OCI-M1 (cell line): Measurements from ENCODE around the gene TXNDC16.
A peak's percentile ranks its signal among the peaks of the same experiment; 100 is the strongest.
"Not testable (repeated sequence)": the region's sequence is repeated elsewhere in the genome, so short reads cannot be mapped to it uniquely, and the experiment has no call there.

Experiments
- DNase-seq: peaks from one replicate; lab custom pipeline; 2025; lab: John Stamatoyannopoulos, UW

Gene TXNDC16

GRCh38 chr14:52552063-52552988 is at the start of gene TXNDC16, which contains the start of gene GPR137C:
Gene TXNDC16 (minus strand): TSS chr14:52552505. CDS start chr14:52543557, 8,948 bp downstream.
Gene GPR137C (plus strand): TSS chr14:52552836. CDS start chr14:52553148, 312 bp downstream.
- peak; percentile 98 for DNase-seq

- DNase-seq: no peak
These were observed 47.7 kb upstream of the TXNDC16 start for GRCh38 chr14:52599974-52600373.

GRCh38 chr14:52598568-52598967 is 46.3 kb upstream of the TXNDC16 start:
- DNase-seq: no peak

- DNase-seq: no peak
These were observed 44.6 kb upstream of the TXNDC16 start for GRCh38 chr14:52596861-52597260.

DNA sequence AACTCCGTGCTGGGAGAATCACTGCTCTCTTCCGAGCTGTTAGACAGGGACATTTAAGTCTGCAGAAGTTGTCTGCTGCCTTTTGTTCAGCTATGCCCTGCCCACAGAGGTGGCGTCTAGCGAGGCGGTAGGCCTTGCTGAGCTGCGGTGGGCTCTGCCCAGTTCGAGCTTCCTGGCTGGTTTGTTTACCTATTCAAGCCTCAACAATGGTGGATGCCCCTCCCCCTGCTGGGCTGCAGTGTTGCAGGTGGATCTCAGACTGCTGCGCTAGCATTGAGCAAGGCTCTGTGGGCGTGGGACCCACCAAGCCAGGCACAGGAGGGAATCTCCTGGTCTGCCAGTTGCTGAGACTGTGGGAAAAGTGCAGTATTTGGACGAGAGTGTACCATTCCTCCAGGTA is 44.0 kb upstream of the TXNDC16 start:
- no peak for DNase-seq

- no peak for DNase-seq
These were observed 38.0 kb upstream of the TXNDC16 start for GRCh38 chr14:52590318-52590717.

DNA sequence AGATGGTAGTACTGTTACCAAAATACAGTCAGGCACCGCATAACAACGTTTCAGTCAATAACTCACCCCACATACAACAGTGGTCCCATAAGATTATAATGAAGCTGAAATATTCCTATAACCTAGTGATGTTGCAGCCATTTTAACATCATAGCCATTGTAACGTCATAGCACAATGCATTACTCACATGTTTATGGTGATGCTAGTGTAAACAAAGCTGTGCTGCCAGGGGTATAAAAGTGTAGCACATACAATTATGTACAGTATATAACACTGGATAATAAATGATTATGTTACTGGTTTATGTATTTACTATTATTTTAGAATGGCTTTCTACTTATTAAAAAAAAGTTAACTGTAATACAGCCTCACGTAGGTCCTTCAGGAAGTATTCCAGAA is 37.3 kb upstream of the TXNDC16 start:
- DNase-seq: no peak

DNA sequence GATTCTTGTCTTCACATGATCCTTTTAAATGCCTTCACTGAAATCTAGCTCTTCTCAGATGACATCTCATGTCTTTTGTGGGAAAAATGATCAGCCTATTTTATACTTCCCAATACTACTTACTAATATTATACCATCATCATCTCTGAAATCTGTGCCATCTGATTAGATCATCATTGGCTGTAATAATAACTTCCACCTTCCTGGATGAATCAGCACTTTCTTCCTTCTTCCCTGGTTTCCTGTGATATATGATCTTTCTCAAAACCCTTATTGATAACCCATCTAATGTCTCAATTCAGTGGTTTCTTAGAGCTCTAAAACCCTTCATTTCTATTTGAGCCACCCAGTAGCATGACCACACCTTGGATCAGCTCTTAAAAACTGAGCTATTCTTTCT is 31.2 kb upstream of the TXNDC16 start:
- DNase-seq: no peak

GRCh38 chr14:52575858-52576257 is 23.6 kb upstream of the TXNDC16 start:
- no peak for DNase-seq

- DNase-seq: not testable (repeated sequence)
These were observed 16.1 kb upstream of the TXNDC16 start for GRCh38 chr14:52568454-52568853.

GRCh38 chr14:52563120-52563519 is 10.8 kb upstream of the TXNDC16 start:
- DNase-seq: peak; percentile 8

- no peak for DNase-seq
These were observed 6.4 kb upstream of the TXNDC16 start for GRCh38 chr14:52558688-52559087.

DNA sequence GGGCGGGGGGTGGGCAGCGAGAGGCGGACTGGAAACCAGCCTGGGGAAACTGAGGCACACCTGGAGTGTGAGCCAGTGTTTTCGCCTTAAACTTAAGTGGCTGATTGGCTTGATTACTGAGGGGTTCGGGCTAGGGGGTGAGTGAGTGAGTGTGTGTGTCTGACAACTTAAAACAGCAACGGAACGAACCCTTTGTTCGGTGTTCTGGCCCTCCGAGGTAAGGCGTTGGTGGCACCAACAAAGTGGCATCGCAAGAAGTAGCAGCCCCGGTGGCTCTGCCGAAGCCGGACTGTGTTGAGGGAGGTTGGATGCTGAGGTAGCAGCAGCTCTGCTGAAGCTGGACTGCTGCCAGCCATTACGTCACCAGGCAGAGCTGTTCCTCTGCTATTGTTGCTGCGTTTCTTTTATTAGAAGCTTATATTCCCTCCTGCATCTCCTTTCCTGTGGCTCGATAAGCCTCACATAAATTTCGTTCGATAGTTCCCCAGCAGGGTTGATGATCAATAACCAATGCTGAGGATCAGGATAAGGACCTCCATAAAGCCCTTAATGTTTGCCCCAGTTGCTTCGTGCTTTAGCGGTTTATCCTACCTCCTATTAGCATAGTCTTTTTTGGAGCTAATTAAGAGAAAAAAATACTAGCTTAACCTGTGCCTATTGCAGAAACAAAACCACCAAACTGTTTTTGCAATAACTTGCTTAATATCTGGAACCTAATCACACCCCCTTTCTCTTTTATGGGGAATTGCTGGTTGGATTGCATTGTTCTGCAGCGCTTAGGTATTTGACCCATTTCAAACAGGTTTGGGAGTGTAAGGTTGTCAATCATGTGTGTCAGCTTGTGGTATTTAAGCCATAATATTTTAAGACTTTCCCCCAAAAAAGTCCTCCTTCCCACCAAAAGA is 1.6 kb upstream of the TXNDC16 start:
- peak; percentile 76 for DNase-seq

DNA sequence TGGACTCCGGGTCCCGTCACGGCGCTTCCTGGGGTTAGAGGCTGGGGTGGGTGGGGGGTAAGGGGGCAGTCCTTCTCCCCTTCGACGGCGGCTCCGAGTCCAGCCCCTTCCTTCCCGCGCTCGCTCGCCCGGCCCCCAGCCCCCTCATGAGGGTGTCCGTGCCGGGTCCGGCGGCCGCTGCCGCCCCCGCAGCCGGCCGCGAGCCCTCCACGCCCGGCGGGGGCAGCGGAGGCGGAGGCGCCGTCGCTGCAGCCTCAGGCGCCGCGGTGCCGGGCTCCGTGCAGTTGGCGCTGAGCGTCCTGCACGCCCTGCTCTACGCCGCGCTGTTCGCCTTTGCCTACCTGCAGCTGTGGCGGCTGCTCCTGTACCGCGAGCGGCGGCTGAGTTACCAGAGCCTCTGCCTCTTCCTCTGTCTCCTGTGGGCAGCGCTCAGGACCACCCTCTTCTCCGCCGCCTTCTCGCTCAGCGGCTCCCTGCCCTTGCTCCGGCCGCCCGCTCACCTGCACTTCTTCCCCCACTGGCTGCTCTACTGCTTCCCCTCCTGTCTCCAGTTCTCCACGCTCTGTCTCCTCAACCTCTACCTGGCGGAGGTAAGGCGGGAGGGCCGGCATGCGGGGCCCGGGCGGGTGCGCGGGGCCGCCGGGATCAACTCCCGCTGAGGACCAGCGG is 831 bp upstream of the TXNDC16 start:
- DNase-seq: peak; percentile 6

DNA sequence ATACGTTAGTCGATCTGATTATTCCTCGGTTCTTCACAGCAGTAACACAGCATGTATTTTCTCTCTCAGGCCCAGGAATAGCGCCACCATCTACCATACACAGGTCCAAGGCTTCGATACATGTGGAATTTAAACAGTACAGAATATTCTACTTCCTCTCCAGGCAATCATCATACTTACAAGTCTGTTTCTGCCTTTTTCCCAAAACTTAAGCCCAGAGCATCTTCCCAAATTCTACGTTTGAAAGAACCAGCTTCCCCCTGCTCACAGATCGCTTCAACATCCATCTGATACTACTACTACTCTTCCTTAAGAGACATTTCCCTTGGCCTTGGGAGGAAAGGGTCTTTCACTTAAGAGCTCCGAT is 626 bp downstream of the TXNDC16 start:
- DNase-seq: peak; percentile 68

DNA sequence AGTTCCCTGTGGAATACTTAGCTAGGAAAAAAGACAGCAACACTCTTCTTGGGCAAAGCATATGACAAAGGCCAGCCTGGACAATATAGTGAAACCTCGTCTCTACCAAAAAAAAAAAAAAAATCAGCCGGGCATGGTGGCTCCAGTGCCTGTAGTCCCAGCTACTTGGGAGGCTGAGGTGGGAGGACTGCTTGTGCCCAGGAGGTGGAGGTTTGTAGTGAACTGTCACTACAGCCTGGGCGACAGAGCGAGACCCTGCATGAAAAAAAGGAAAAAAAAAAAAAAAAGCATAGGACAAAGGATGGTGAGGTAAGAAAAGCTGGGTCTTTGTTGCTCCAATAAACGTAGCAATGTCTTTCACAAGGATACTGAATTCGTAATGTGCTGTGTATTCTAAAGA is 1.1 kb downstream of the TXNDC16 start:
- DNase-seq: no peak

- no peak for DNase-seq
These were observed 1.6 kb downstream of the TXNDC16 start for GRCh38 chr14:52550661-52551060.

GRCh38 chr14:52547526-52547925 is 4.8 kb downstream of the TXNDC16 start:
- peak; percentile 32 for DNase-seq

GRCh38 chr14:52547027-52547426 is 5.3 kb downstream of the TXNDC16 start:
- DNase-seq: no peak

DNA sequence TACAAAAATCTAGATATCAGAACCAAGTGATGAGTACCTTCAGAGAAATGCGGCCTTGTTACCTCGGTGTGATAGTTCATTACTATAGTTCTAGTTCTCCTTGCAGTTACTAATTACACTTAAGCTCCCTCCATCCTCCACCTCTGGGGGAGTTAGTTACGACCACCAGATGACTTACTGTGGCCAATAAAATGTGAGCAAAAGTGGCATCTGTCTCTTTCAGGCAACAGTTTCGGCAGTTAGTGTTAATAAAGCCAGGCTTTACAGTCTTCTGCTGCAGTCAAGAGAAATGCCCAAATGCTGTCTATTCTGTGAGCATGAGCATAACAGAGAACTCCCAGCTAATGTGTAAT is 6.0 kb downstream of the TXNDC16 start:
- DNase-seq: no peak

DNA sequence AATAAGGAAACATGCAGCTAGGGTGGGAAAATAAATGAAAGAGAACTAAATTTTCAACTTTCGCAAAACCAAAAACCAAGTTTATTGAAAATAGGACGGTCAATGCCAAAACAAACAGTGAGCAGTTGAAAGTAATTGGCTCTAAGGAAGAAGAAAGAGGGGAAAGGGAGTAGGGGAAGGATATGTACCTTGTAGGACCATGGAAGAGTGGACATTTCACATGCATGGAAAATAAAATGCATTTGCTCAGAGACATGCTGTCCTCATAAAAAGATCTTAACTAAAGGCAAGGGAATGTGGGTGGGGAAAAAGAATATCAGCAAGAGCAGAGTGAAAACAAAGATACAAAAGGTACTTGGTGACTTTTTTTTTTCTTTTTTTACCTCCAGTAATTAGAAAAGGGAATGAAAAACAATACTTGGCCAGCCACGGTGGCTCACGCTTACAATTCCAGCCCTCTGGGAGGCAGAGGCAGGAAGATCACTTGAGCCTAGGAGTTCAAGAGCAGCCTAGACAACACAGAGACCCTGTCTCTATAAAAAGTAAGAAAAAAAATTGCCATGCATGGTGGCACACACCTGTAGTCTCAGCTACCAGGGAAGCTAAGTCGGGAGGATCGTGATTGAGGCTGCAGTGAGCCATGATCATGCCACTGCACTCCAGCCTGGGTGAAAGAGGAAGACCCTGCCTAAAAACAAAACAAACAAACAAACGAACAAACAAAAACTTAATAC is 6.6 kb downstream of the TXNDC16 start:
- no peak for DNase-seq

- DNase-seq: no peak
These were observed 13.7 kb downstream of the TXNDC16 start for GRCh38 chr14:52538623-52539022.
